ENCODE data around the gene MAGEE1.

The MAGEE1 gene

GRCh38 chrX:76427560-76428242, at the start of gene MAGEE1:
MAGEE1 (plus strand) TSS chrX:76427710; CDS start chrX:76427931, 221 bp downstream.
- TF ChIP-seq, protein P1, sequence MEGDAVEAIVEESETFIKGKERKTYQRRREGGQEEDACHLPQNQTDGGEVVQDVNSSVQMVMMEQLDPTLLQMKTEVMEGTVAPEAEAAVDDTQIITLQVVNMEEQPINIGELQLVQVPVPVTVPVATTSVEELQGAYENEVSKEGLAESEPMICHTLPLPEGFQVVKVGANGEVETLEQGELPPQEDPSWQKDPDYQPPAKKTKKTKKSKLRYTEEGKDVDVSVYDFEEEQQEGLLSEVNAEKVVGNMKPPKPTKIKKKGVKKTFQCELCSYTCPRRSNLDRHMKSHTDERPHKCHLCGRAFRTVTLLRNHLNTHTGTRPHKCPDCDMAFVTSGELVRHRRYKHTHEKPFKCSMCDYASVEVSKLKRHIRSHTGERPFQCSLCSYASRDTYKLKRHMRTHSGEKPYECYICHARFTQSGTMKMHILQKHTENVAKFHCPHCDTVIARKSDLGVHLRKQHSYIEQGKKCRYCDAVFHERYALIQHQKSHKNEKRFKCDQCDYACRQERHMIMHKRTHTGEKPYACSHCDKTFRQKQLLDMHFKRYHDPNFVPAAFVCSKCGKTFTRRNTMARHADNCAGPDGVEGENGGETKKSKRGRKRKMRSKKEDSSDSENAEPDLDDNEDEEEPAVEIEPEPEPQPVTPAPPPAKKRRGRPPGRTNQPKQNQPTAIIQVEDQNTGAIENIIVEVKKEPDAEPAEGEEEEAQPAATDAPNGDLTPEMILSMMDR (IDR thresholded peaks at IDR 0.05; ENCODE audit: insufficient read depth, missing control alignments) = no peak
- peak; percentile 24 for DNase-seq (ENCODE audit: insufficient read length, low spot score)
- no peak for FAIRE-seq

DNA sequence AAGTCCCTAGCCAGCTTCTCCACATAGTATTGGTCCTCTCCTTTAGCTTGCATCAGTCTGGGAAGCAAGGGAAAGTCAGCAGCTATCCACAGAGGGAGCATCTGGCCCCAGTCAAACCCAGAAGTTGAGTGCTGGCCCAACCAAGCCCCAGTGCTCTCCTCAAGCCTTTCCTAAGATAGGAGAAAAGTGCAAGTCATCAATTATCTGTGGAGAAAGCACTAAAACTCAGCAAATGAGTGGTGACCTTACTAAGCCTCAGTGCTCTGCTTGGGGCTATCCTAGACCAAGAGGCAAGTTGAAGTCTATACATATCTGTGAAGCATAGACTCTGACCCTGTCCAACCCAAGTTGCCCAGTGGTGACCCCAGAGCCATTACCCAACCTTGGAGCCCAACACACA, 28.5 kb upstream of the MAGEE1 start:
- DNase-seq (ENCODE audit: insufficient read length, low spot score) (no peak), FAIRE-seq (no peak)
- TF ChIP-seq, protein P1 (IDR thresholded peaks at IDR 0.05; ENCODE audit: insufficient read depth, missing control alignments) = no peak

DNA sequence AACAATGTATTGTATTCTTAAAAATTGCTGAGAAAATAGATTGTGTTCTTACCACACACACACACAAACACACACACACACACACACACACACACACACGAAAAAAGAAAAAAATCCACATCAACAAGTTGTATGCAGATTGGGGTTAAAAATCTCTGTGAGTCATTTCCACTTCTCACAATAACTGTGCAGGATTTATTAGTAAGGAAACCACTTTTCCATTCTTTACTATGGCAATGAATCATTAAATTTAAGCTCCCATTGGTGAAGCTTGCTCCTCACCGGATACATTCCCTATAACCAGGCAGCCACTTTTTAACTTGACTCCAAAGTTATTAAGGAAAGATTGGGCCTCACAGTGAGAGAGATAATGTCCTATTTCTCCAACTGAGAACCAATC, 19.7 kb upstream of the MAGEE1 start:
- TF ChIP-seq, protein P1 (IDR thresholded peaks at IDR 0.05; ENCODE audit: insufficient read depth, missing control alignments) = no peak
- FAIRE-seq = no peak
- no peak for DNase-seq (ENCODE audit: insufficient read length, low spot score)

- no peak for FAIRE-seq
- TF ChIP-seq, protein P1 (IDR thresholded peaks at IDR 0.05; ENCODE audit: insufficient read depth, missing control alignments) = no peak
- DNase-seq (ENCODE audit: insufficient read length, low spot score) = no peak
Observed at GRCh38 chrX:76420237-76420636, 7.3 kb upstream of the MAGEE1 start.

GRCh38 chrX:76428243-76429130, 977 bp downstream of the MAGEE1 start:
- DNase-seq (ENCODE audit: insufficient read length, low spot score) (no peak), FAIRE-seq (no peak)
- TF ChIP-seq, protein P1 (IDR thresholded peaks at IDR 0.05; ENCODE audit: insufficient read depth, missing control alignments) = no peak

DNA sequence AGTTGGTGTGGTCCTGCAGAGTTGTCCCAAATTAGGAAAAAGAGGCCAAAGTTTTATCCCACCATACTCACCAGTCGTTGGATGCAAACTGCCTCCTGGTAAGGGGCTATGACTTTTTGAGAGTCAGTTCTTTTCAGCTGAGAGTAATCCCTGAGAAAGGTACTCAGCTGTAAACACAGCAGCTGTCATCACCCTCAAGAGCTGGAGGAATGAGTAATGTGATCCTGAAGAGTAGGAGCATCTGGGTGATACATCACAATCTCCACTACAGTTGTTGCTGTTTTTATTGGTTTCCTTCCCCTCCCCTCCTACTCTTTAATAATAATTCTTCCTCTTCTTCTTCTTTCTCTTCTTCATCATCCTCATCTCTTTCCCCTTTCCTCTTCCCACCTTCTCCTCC, 5.7 kb downstream of the MAGEE1 start:
- FAIRE-seq (no peak), DNase-seq (ENCODE audit: insufficient read length, low spot score) (no peak)
- TF ChIP-seq, protein P1 (IDR thresholded peaks at IDR 0.05; ENCODE audit: insufficient read depth, missing control alignments) = no peak

All from D721Med (cell line).